Measurements from ENCODE around the gene TMEM244.

Gene TMEM244

GRCh38 chr6:129790785-129791184 is 70.3 kb downstream of the TMEM244 start:
- no peak for TF ChIP-seq POLR2A (IDR thresholded peaks at IDR 0.05; ENCODE audit: extremely low read depth, insufficient read length)
- no peak for TF ChIP-seq MYC (IDR thresholded peaks at IDR 0.05; ENCODE audit: low read depth, low read length)
- no peak for TF ChIP-seq CTCF (IDR thresholded peaks at IDR 0.05; ENCODE audit: low read depth, low read length)
- no peak for TF ChIP-seq MAX (IDR thresholded peaks at IDR 0.05; ENCODE audit: low read depth, low read length)
- no peak overlapping the region for H3K4me3 ChIP-seq (ENCODE audit: low read depth, low read length)
- DNase-seq (ENCODE audit: low read depth): no peak

- no peak overlapping the region for H3K4me3 ChIP-seq (ENCODE audit: low read depth, low read length)
- no peak for DNase-seq (ENCODE audit: low read depth)
Observed at GRCh38 chr6:129789974-129790373, 71.1 kb downstream of the TMEM244 start.

GRCh38 chr6:129787816-129788215 is 73.3 kb downstream of the TMEM244 start:
- H3K4me3 ChIP-seq (ENCODE audit: low read depth, low read length): no peak overlapping the region
- no peak for DNase-seq (ENCODE audit: low read depth)

More at GRCh38 chr6:129789974-129790373, 71.1 kb downstream of the TMEM244 start:
- TF ChIP-seq MYC (IDR thresholded peaks at IDR 0.05; ENCODE audit: low read depth, low read length) (no peak), POLR2A (IDR thresholded peaks at IDR 0.05; ENCODE audit: extremely low read depth, insufficient read length) (no peak), MAX (IDR thresholded peaks at IDR 0.05; ENCODE audit: low read depth, low read length) (no peak), CTCF (IDR thresholded peaks at IDR 0.05; ENCODE audit: low read depth, low read length) (no peak)

GRCh38 chr6:129786548-129786947 is 74.6 kb downstream of the TMEM244 start:
- TF ChIP-seq MAX (IDR thresholded peaks at IDR 0.05; ENCODE audit: low read depth, low read length): no peak
- TF ChIP-seq POLR2A (IDR thresholded peaks at IDR 0.05; ENCODE audit: extremely low read depth, insufficient read length): no peak
- TF ChIP-seq CTCF (IDR thresholded peaks at IDR 0.05; ENCODE audit: low read depth, low read length): no peak
- TF ChIP-seq MYC (IDR thresholded peaks at IDR 0.05; ENCODE audit: low read depth, low read length): no peak
- DNase-seq (ENCODE audit: low read depth): no peak
- H3K4me3 ChIP-seq (ENCODE audit: low read depth, low read length): no peak overlapping the region

More at GRCh38 chr6:129787816-129788215, 73.3 kb downstream of the TMEM244 start:
- TF ChIP-seq CTCF (IDR thresholded peaks at IDR 0.05; ENCODE audit: low read depth, low read length) (no peak), MAX (IDR thresholded peaks at IDR 0.05; ENCODE audit: low read depth, low read length) (no peak), POLR2A (IDR thresholded peaks at IDR 0.05; ENCODE audit: extremely low read depth, insufficient read length) (no peak), MYC (IDR thresholded peaks at IDR 0.05; ENCODE audit: low read depth, low read length) (no peak)

GRCh38 chr6:129785756-129786135 is 75.4 kb downstream of the TMEM244 start:
- no peak overlapping the region for H3K4me3 ChIP-seq (ENCODE audit: low read depth, low read length)
- DNase-seq (ENCODE audit: low read depth): no peak

More at GRCh38 chr6:129785756-129786135, 75.4 kb downstream of the TMEM244 start:
- no peak for TF ChIP-seq MAX (IDR thresholded peaks at IDR 0.05; ENCODE audit: low read depth, low read length)
- TF ChIP-seq MYC (IDR thresholded peaks at IDR 0.05; ENCODE audit: low read depth, low read length): no peak
- TF ChIP-seq POLR2A (IDR thresholded peaks at IDR 0.05; ENCODE audit: extremely low read depth, insufficient read length): no peak
- no peak for TF ChIP-seq CTCF (IDR thresholded peaks at IDR 0.05; ENCODE audit: low read depth, low read length)
